Lower leg skin (tissue), 4 donors: ENCODE results near the gene PRMT7. TPM values are rescaled to one million over a fixed set of nuclear protein-coding genes. Genes with fewer than 3 reads are reported as not detected.

ENCODE experiments used
- DNase-seq, 2 donors: peaks; one replicate each; pipeline ENCODE4 v3.0.0-alpha.2; 2019; ENCODE audit warnings: low spot score in 2 of 2
- H3K4me3 ChIP-seq: fragments of 200-600 bp; sonication (generic); 2 replicates; pipeline ENCODE4 v1.5.1; 2017; ENCODE audit warnings: mild to moderate bottlenecking, low read depth; ENCODE audit not compliant: poor library complexity, severe bottlenecking
- POLR2A ChIP-seq, 2 donors: fragments of 450-650 bp; IDR thresholded peaks; one replicate each; pipeline ENCODE4 v1.6.1; 2016 to 2017; ENCODE audit warnings: antibody characterized with exemption in 2 of 2, mild to moderate bottlenecking in 1 of 2, moderate library complexity in 1 of 2
- WGBS, 2 donors: methylation state at CpG; one replicate each; pipeline ENCODE4 v1.1.5; 2018; 5-methylcytosine and 5-hydroxymethylcytosine counted together
- intact Hi-C: fragments of 100-400 bp; cut with DNase I; formaldehyde crosslinking; loops from one replicate; pipeline ENCODE4 v1.15.0; 2023; ENCODE audit warnings: low total_unique reads
- total RNA-seq, 4 donors: library from RNA; depleted of rRNA; stranded (reverse); fragments of >200 nt; gene quantifications; one replicate each; pipeline ENCODE4 v1.1.0, GENCODE V29; 2016
- TF ChIP-seq, protein P1 (sequence below), 3 donors: fragments of 450-650 bp; IDR thresholded peaks; one replicate each; pipeline ENCODE4 v1.5.1; 2016; ENCODE audit warnings: antibody characterized with exemption in 3 of 3, mild to moderate bottlenecking in 3 of 3, moderate library complexity in 2 of 3

The PRMT7 gene
- total RNA-seq, 4 donors from 2014 or later: 29.9 to 62.4 (median 45.9) TPM

- no peak for DNase-seq
- intact Hi-C loops: no loop called here
- WGBS, 2 donors: 68 to 69% methylated on average over 6 of the region's 6 CpGs
- TF ChIP-seq POLR2A (IDR thresholded peaks at IDR 0.05): no peak
- TF ChIP-seq, protein P1, sequence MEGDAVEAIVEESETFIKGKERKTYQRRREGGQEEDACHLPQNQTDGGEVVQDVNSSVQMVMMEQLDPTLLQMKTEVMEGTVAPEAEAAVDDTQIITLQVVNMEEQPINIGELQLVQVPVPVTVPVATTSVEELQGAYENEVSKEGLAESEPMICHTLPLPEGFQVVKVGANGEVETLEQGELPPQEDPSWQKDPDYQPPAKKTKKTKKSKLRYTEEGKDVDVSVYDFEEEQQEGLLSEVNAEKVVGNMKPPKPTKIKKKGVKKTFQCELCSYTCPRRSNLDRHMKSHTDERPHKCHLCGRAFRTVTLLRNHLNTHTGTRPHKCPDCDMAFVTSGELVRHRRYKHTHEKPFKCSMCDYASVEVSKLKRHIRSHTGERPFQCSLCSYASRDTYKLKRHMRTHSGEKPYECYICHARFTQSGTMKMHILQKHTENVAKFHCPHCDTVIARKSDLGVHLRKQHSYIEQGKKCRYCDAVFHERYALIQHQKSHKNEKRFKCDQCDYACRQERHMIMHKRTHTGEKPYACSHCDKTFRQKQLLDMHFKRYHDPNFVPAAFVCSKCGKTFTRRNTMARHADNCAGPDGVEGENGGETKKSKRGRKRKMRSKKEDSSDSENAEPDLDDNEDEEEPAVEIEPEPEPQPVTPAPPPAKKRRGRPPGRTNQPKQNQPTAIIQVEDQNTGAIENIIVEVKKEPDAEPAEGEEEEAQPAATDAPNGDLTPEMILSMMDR (IDR thresholded peaks at IDR 0.05): no peak
- no peak overlapping the region for H3K4me3 ChIP-seq
These were observed 43.0 kb upstream of the PRMT7 start for GRCh38 chr16:68267612-68268405.

DNA sequence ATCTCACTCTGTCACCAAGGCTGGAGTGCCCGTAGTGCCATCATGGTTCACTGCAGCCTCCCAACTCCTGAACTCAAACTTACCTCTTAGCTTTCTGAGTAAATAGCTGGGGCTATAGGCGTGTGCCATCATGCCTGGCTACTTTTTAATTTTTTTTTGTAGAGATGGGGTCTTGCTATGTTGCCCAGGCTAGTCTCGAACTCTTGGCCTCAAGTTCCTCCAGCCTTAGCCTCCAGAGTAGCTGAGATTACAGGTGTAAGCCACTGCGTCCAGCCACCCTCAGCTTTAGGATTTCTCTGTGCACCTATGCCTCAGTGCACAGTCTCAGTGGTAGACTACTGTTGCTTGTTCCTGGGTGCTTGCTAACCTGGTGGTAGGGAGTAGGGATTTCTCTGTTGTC is 41.0 kb upstream of the PRMT7 start:
- no peak overlapping the region for H3K4me3 ChIP-seq
- intact Hi-C loops: no loop called here
- no peak for TF ChIP-seq POLR2A (IDR thresholded peaks at IDR 0.05)
- TF ChIP-seq, protein P1 (IDR thresholded peaks at IDR 0.05): no peak
- WGBS, 2 donors: 94% methylated on average over 4 of the region's 4 CpGs
- DNase-seq: no peak

GRCh38 chr16:68270353-68270752 is 40.5 kb upstream of the PRMT7 start:
- intact Hi-C loops: no loop called here
- 0% methylated on average over 1 of the region's 1 CpG for WGBS, 2 donors
- TF ChIP-seq POLR2A (IDR thresholded peaks at IDR 0.05): no peak
- TF ChIP-seq, protein P1 (IDR thresholded peaks at IDR 0.05): no peak
- no peak for DNase-seq
- no peak overlapping the region for H3K4me3 ChIP-seq

DNA sequence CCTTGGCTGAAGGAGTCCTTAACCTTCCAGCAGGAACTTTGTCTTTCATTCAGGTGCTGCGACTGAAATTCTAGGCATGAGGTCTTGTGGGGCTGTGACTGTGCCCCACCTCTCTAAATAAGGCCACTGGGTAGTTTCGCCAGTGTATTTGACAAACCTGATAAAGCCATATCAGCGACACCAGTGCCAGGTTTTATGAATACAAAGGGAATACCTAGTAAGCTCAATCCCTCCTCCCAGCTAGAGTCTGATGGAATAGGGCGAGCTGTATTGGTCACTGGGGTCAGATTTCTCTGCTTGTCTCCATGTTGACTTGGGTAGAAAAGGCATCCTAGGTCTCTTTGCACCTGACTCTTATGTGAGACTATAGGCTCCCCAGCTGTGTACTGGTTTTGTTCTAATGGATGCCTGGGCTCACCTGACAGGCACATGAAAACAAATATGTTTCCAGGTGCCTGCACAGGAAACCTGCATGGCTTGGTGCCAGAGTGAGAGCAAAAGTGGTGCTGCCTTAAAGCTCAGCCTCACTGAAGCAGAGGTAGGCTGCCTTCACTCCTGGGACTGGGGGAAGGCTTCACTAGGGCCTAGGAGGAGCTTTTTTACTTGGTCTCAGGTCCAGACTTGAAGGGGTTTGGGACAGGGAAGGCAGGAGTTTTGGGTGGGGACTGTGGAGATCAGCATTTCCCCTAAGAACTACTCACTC is 38.2 kb upstream of the PRMT7 start:
- WGBS, 2 donors: 87 to 93% methylated on average over 4 of the region's 4 CpGs
- intact Hi-C loops: no loop called here
- DNase-seq: no peak
- no peak overlapping the region for H3K4me3 ChIP-seq
- no peak for TF ChIP-seq POLR2A (IDR thresholded peaks at IDR 0.05)
- TF ChIP-seq, protein P1 (IDR thresholded peaks at IDR 0.05): no peak

DNA sequence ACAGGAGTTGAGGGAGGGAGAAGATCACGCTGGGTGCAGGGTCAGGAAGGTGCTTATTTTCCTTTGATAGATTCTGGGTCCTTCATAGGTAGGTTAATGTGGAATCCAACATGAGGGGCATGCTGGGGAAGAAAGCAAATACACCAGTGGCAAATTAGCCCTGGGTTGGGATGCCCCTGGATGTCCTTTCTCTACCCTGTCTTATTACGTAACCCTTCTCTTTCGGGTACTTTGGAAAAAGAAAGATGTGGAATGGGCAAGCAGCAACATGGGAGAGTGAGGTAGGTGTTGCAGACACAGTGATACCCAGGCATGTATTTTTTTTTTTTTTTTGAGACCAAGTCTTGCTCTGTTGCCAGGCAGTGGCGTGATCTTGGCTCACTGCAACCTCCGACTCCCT is 37.4 kb upstream of the PRMT7 start:
- WGBS, 2 donors: 67 to 70% methylated on average over 5 of the region's 5 CpGs
- no peak overlapping the region for H3K4me3 ChIP-seq
- TF ChIP-seq, protein P1 (IDR thresholded peaks at IDR 0.05): no peak
- no peak for TF ChIP-seq POLR2A (IDR thresholded peaks at IDR 0.05)
- no peak for DNase-seq
- intact Hi-C loops: no loop called here
